Measurements from ENCODE around the gene LMBR1L.

LMBR1L gene

DNA sequence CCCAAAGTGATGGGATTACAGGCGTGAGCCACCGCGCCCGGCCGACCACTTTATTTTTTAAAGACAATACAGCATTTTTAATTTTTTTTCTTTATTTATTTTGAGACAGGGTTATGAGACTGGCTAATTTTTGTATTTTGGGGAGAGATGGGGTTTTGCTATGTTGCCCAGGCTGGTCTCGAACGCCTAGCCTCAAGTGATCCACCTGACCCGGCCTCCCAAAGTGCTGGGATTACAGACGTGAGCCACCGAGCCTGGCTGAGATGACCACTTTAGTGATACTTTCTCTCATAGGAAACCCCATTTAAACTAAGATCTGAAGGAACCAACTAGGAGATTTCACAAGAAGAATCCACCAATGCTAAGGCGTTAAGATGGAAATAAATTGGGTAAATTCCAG is 39.7 kb downstream of the LMBR1L start:
- WGBS = 95% methylated on average over 6 of the region's 11 CpGs

DNA sequence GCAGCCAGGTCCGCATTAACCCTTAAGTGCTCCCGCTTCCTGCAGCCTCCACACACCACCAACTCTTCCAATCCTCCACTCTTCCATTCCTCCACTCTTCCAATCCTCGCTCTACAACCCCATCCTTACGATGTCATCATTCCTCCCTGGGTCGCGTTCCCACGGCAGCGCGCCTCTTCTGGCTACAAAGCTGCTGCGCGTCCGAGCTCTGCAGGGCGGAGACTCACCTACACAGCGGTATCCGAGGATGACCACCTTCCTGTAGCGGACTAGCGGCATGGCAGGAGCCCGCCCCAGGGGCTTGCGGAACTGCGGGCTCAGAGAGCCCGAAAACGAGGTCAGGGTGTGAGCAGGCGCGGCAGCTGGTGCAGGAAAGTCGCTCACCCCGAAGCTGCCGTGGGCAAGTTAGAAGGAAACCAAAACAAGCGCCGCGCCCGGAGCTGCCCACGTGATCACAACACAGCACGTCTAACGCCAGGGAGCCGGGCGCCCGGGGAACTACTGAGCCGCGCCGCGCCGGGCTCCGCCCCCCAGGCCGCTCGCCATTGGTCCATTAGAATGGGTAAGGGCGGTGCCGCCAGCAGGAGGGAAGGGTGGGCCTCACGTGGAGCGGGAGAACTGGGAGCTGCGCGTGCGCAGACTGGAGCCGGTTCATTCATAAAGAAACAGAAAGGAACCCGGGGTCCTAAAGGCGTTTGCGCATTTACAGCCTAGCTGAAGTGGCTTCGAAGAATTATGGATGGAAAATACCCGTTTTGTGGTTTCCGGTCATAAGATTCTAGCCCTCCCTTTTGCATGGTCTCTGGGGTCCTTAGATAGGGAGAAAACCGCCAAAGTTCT is 40.9 kb downstream of the LMBR1L start, which contains the start of gene RHEBL1:
Gene RHEBL1, minus strand, starts transcription at position 473 of the 840 bp plus-strand sequence. Its CDS starts 194 bp downstream, at position 279.
- Histone ChIP-seq H2BK5ac (ENCODE audit: low read depth, low read length, poor library complexity, severe bottlenecking) (no peak within 1 kb of the TSS), H4K91ac (ENCODE audit: low read length) (no peak within 1 kb of the TSS), H3K4me3 (ENCODE audit: insufficient read depth in 1 of 2, low read depth in 1 of 2, low read length in 2 of 2) (peak within 1 kb of the TSS; percentile 82 to 93), H3K4ac (ENCODE audit: low read depth in 1 of 2, low read length in 2 of 2) (no peak within 1 kb of the TSS), H3K9me3 (ENCODE audit: control insufficient read depth, low read length) (no peaks in the 10 kb centered on the region), H3K27ac (ENCODE audit: low read length, poor library complexity, severe bottlenecking) (no peak within 1 kb of the TSS), H3K9ac (ENCODE audit: low read length) (peak within 1 kb of the TSS; percentile 87), H4K8ac (ENCODE audit: low read length) (no peak within 1 kb of the TSS), H3K79me1 (replicated peaks; ENCODE audit: low read length, poor library complexity, severe bottlenecking) (no peaks in the 10 kb centered on the region), H3K27me3 (ENCODE audit: control insufficient read depth in 1 of 2, insufficient read depth in 1 of 2, low read length in 2 of 2) (no peaks in the 10 kb centered on the region), H3K4me1 (ENCODE audit: control insufficient read depth, insufficient read depth, low read depth, low read length) (peaks cover 6% of the 10 kb centered on the region), H2BK12ac (ENCODE audit: low read length in 2 of 2) (no peak within 1 kb of the TSS), H3K14ac (ENCODE audit: low read length in 2 of 2) (no peak within 1 kb of the TSS), H2BK15ac (ENCODE audit: low read depth, poor library complexity, severe bottlenecking) (no peak within 1 kb of the TSS), H2AFZ (ENCODE audit: low read depth, low read length) (peak within 1 kb of the TSS; percentile 99), H3K18ac (ENCODE audit: low read depth in 1 of 2, low read length in 2 of 2) (no peak within 1 kb of the TSS), H3K4me2 (ENCODE audit: low read length, poor library complexity, severe bottlenecking) (peak within 1 kb of the TSS; percentile 98), H3K23ac (ENCODE audit: low read length in 2 of 2) (peak within 1 kb of the TSS in 1 of 2 experiments; percentile 23), H2BK120ac (ENCODE audit: low read depth, low read length) (no peak within 1 kb of the TSS), H3K36me3 (ENCODE audit: control insufficient read depth in 1 of 2, insufficient read depth in 2 of 2, low read depth in 1 of 2, low read length in 2 of 2) (no peaks in the 10 kb centered on the region), H2AK5ac (ENCODE audit: low read length, severe bottlenecking) (no peak within 1 kb of the TSS)
- DNase-seq = peak; percentile 98
- WGBS = under 1% methylated on average over 60 of the region's 60 CpGs

More for the DNA sequence above, 39.7 kb downstream of the LMBR1L start:
- no peaks in the 10 kb centered on the region for H3K27me3 ChIP-seq (ENCODE audit: control insufficient read depth in 1 of 2, insufficient read depth in 1 of 2, low read length in 2 of 2)
- no peak for DNase-seq
- no peak overlapping the region for H3K23ac ChIP-seq (ENCODE audit: low read length in 2 of 2)
- no peak overlapping the region for H2BK15ac ChIP-seq (ENCODE audit: low read depth, poor library complexity, severe bottlenecking)
- no peak overlapping the region for H3K9ac ChIP-seq (ENCODE audit: low read length)
- no peak overlapping the region for H3K4ac ChIP-seq (ENCODE audit: low read depth in 1 of 2, low read length in 2 of 2)
- no peak overlapping the region for H4K91ac ChIP-seq (ENCODE audit: low read length)
- H3K4me1 ChIP-seq (ENCODE audit: control insufficient read depth, insufficient read depth, low read depth, low read length) = peaks cover 6% of the 10 kb centered on the region
- no peaks in the 10 kb centered on the region for H3K36me3 ChIP-seq (ENCODE audit: control insufficient read depth in 1 of 2, insufficient read depth in 2 of 2, low read depth in 1 of 2, low read length in 2 of 2)
- no peak overlapping the region for H2BK12ac ChIP-seq (ENCODE audit: low read length in 2 of 2)
- H3K18ac ChIP-seq (ENCODE audit: low read depth in 1 of 2, low read length in 2 of 2) = no peak overlapping the region
- H3K14ac ChIP-seq (ENCODE audit: low read length in 2 of 2) = no peak overlapping the region
- no peak overlapping the region for H3K27ac ChIP-seq (ENCODE audit: low read length, poor library complexity, severe bottlenecking)
- H2BK120ac ChIP-seq (ENCODE audit: low read depth, low read length) = no peak overlapping the region
- H2AK5ac ChIP-seq (ENCODE audit: low read length, severe bottlenecking) = no peak overlapping the region
- H2AFZ ChIP-seq (ENCODE audit: low read depth, low read length) = no peak overlapping the region
- H3K79me1 ChIP-seq (replicated peaks; ENCODE audit: low read length, poor library complexity, severe bottlenecking) = no peaks in the 10 kb centered on the region
- no peak overlapping the region for H3K4me2 ChIP-seq (ENCODE audit: low read length, poor library complexity, severe bottlenecking)
- H3K9me3 ChIP-seq (ENCODE audit: control insufficient read depth, low read length) = no peaks in the 10 kb centered on the region
- no peak overlapping the region for H2BK5ac ChIP-seq (ENCODE audit: low read depth, low read length, poor library complexity, severe bottlenecking)
- no peak overlapping the region for H3K4me3 ChIP-seq (ENCODE audit: insufficient read depth in 1 of 2, low read depth in 1 of 2, low read length in 2 of 2)
- H4K8ac ChIP-seq (ENCODE audit: low read length) = no peak overlapping the region

DNA sequence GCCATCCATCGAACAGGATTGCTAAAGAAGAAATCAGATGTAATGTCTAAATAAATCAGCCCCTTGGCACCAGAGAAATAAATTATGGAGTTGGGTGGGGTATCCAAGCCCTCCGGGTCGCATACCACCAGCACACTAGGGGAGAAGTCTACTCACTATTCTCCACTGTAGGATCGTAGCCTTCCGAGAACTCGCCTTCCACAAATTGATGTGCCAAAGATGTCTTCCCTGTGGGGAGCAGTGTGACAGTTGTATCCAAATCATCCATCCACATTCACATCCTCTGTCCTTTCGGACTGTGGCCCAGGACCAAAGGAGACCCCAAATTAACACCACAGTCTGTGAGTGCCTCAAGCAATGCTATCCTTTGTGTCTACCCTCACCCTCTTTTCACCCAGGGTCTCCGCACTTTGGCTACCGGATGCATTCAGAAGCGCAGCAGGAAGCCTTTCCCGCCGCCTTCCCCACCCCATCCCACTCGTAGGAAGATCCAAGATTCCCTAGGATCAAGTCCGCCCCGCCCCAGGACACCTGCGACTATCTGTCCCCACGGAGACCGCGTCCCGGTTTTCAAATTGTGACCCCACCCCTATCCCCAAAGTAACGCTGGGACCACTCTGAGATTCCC is 41.7 kb downstream of the LMBR1L start:
- Histone ChIP-seq H2BK5ac (ENCODE audit: low read depth, low read length, poor library complexity, severe bottlenecking) (no peak overlapping the region), H4K8ac (ENCODE audit: low read length) (no peak overlapping the region), H3K18ac (ENCODE audit: low read depth in 1 of 2, low read length in 2 of 2) (no peak overlapping the region), H2AK5ac (ENCODE audit: low read length, severe bottlenecking) (no peak overlapping the region), H3K4ac (ENCODE audit: low read depth in 1 of 2, low read length in 2 of 2) (no peak overlapping the region), H2BK15ac (ENCODE audit: low read depth, poor library complexity, severe bottlenecking) (no peak overlapping the region), H2BK120ac (ENCODE audit: low read depth, low read length) (no peak overlapping the region), H3K36me3 (ENCODE audit: control insufficient read depth in 1 of 2, insufficient read depth in 2 of 2, low read depth in 1 of 2, low read length in 2 of 2) (no peaks in the 10 kb centered on the region), H3K79me1 (replicated peaks; ENCODE audit: low read length, poor library complexity, severe bottlenecking) (no peaks in the 10 kb centered on the region), H3K9ac (ENCODE audit: low read length) (peak overlapping the region; percentile 87), H3K4me3 (ENCODE audit: insufficient read depth in 1 of 2, low read depth in 1 of 2, low read length in 2 of 2) (peak overlapping the region; percentile 82 to 93), H2BK12ac (ENCODE audit: low read length in 2 of 2) (no peak overlapping the region), H3K27me3 (ENCODE audit: control insufficient read depth in 1 of 2, insufficient read depth in 1 of 2, low read length in 2 of 2) (no peaks in the 10 kb centered on the region), H4K91ac (ENCODE audit: low read length) (no peak overlapping the region), H3K4me1 (ENCODE audit: control insufficient read depth, insufficient read depth, low read depth, low read length) (peaks cover 6% of the 10 kb centered on the region), H3K23ac (ENCODE audit: low read length in 2 of 2) (peak overlapping the region in 1 of 2 experiments; percentile 23), H2AFZ (ENCODE audit: low read depth, low read length) (peak overlapping the region; percentile 99), H3K14ac (ENCODE audit: low read length in 2 of 2) (no peak overlapping the region), H3K4me2 (ENCODE audit: low read length, poor library complexity, severe bottlenecking) (peak overlapping the region; percentile 98), H3K9me3 (ENCODE audit: control insufficient read depth, low read length) (no peaks in the 10 kb centered on the region), H3K27ac (ENCODE audit: low read length, poor library complexity, severe bottlenecking) (no peak overlapping the region)
- 20% methylated on average over 20 of the region's 21 CpGs for WGBS
- DNase-seq = no peak

DNA sequence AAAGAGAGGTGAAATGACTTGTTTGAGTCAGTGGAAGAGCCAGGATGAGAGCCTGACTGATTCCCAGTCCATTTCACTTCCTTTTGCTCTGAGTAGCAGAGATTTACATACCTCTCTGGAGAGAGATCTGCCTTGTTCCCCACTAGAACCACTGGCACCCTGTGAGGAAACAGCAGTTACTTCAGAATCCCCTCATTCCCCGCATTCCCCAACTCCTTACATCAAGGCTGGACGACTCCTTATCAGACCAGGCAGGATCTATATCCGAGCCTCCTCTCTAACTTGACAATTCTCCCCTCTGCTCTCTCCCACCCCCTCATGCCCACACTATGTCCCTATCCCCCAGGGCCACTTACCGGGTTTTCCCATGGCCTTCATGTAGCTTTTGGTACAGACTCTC is 44.5 kb downstream of the LMBR1L start:
- Histone ChIP-seq H4K91ac (ENCODE audit: low read length) (no peak overlapping the region), H3K4me3 (ENCODE audit: insufficient read depth in 1 of 2, low read depth in 1 of 2, low read length in 2 of 2) (no peak overlapping the region), H2BK120ac (ENCODE audit: low read depth, low read length) (no peak overlapping the region), H2BK12ac (ENCODE audit: low read length in 2 of 2) (no peak overlapping the region), H3K36me3 (ENCODE audit: control insufficient read depth in 1 of 2, insufficient read depth in 2 of 2, low read depth in 1 of 2, low read length in 2 of 2) (no peaks in the 10 kb centered on the region), H3K9ac (ENCODE audit: low read length) (no peak overlapping the region), H3K4me1 (ENCODE audit: control insufficient read depth, insufficient read depth, low read depth, low read length) (peaks cover 8% of the 10 kb centered on the region), H3K79me1 (replicated peaks; ENCODE audit: low read length, poor library complexity, severe bottlenecking) (peaks cover 5% of the 10 kb centered on the region), H3K18ac (ENCODE audit: low read depth in 1 of 2, low read length in 2 of 2) (no peak overlapping the region), H2BK15ac (ENCODE audit: low read depth, poor library complexity, severe bottlenecking) (no peak overlapping the region), H2AFZ (ENCODE audit: low read depth, low read length) (no peak overlapping the region), H2AK5ac (ENCODE audit: low read length, severe bottlenecking) (no peak overlapping the region), H2BK5ac (ENCODE audit: low read depth, low read length, poor library complexity, severe bottlenecking) (no peak overlapping the region), H4K8ac (ENCODE audit: low read length) (no peak overlapping the region), H3K14ac (ENCODE audit: low read length in 2 of 2) (no peak overlapping the region), H3K4me2 (ENCODE audit: low read length, poor library complexity, severe bottlenecking) (no peak overlapping the region), H3K4ac (ENCODE audit: low read depth in 1 of 2, low read length in 2 of 2) (no peak overlapping the region), H3K9me3 (ENCODE audit: control insufficient read depth, low read length) (no peaks in the 10 kb centered on the region), H3K27ac (ENCODE audit: low read length, poor library complexity, severe bottlenecking) (no peak overlapping the region), H3K27me3 (ENCODE audit: control insufficient read depth in 1 of 2, insufficient read depth in 1 of 2, low read length in 2 of 2) (no peaks in the 10 kb centered on the region), H3K23ac (ENCODE audit: low read length in 2 of 2) (no peak overlapping the region)
- 67% methylated on average over 4 of the region's 4 CpGs for WGBS
- no peak for DNase-seq
